ENCODE measurements around the gene PLCXD3.
"Not testable (repeated sequence)": the region's sequence is repeated elsewhere in the genome, so short reads cannot be mapped to it uniquely, and the experiment has no call there.

PLCXD3 gene

DNA sequence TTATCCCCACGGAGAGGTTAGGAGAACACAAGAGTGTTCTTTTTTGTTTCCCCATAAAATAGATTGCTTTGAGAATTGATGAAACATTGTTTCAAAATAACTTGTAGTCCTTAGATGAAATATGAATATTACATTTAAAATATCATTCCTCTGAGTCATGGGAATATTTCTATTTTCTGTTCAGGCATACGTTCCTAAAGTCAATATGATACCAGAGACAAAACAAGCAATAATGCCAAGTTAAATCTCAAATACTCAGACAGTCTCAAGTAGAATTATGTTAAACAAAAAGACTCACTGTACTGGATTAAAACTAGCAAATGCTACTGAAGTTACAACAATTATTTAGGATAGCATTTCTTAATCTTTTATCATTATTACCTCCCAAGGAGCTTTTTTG, 185.3 kb downstream of the PLCXD3 start:
- Histone ChIP-seq H3K4me3 (ENCODE audit: low read depth, low read length) (no peak overlapping the region), H3K4ac (ENCODE audit: low read depth, low read length) (no peak overlapping the region), H3K18ac (ENCODE audit: low read length) (no peak overlapping the region), H2BK120ac (ENCODE audit: insufficient read depth, low read length, poor library complexity) (no peak overlapping the region), H3K14ac (ENCODE audit: low read length) (no peak overlapping the region), H3K79me2 (ENCODE audit: control insufficient read depth, insufficient read depth, low read length, poor library complexity) (no peaks in the 10 kb centered on the region), H4K12ac (ENCODE audit: low read depth, low read length) (no peak overlapping the region), H3K23ac (ENCODE audit: low read length) (no peak overlapping the region), H4K91ac (ENCODE audit: low read depth, low read length) (no peak overlapping the region), H2BK12ac (ENCODE audit: low read length) (no peak overlapping the region), H3K9me3 (ENCODE audit: insufficient read depth, low read depth, low read length) (no peaks in the 10 kb centered on the region), H2AFZ (ENCODE audit: insufficient read depth, low read length, poor library complexity) (no peak overlapping the region), H2AK5ac (ENCODE audit: low read length) (no peak overlapping the region), H2BK5ac (ENCODE audit: low read depth, low read length, poor library complexity) (no peak overlapping the region), H3K27ac (ENCODE audit: low read depth, low read length) (no peak overlapping the region), H3K79me1 (ENCODE audit: low read length) (no peaks in the 10 kb centered on the region), H3K4me2 (ENCODE audit: low read length) (no peak overlapping the region), H3K9ac (ENCODE audit: low read length) (no peak overlapping the region), H3K36me3 (ENCODE audit: control insufficient read depth in 1 of 2, insufficient read depth in 2 of 2, low read length in 2 of 2) (no peaks in the 10 kb centered on the region), H3K4me1 (ENCODE audit: control insufficient read depth in 1 of 2, insufficient read depth in 2 of 2, low read length in 2 of 2) (peaks cover 0 to 4% of the 10 kb centered on the region in 2 experiments), H3K27me3 (ENCODE audit: insufficient read depth, low read length) (no peaks in the 10 kb centered on the region), H4K8ac (ENCODE audit: low read depth, low read length) (no peak overlapping the region)
- DNase-seq: no peak
- WGBS (ENCODE audit: extremely low coverage, insufficient coverage, insufficient read length): no CpG with 5 or more reads among the region's 2 CpGs

DNA sequence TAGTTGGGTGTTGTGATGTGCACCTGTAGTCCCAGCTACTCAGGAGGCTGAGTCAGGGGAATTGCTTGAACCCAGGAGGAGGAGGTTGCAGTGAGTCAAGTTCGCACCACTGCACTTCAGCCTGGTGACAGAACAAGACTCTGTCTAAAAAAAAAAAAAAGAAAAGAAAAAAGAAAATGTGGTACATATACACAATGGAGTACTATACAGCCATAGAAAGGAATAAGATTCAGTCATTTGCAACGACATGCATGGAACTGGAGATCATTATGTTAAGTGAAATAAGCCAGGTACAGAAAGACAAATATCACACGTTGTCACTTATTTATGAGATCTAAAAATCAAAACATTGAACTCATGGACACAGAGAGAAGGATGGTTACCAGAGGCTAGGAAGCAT, 187.6 kb downstream of the PLCXD3 start:
- not testable (repeated sequence) for H3K36me3 ChIP-seq (ENCODE audit: control insufficient read depth in 1 of 2, insufficient read depth in 2 of 2, low read length in 2 of 2); H4K8ac ChIP-seq (ENCODE audit: low read depth, low read length); H2BK120ac ChIP-seq (ENCODE audit: insufficient read depth, low read length, poor library complexity); H3K4me1 ChIP-seq (ENCODE audit: control insufficient read depth in 1 of 2, insufficient read depth in 2 of 2, low read length in 2 of 2); H3K18ac ChIP-seq (ENCODE audit: low read length); H3K14ac ChIP-seq (ENCODE audit: low read length); H3K4me3 ChIP-seq (ENCODE audit: low read depth, low read length); H3K79me1 ChIP-seq (ENCODE audit: low read length); H3K23ac ChIP-seq (ENCODE audit: low read length); H4K91ac ChIP-seq (ENCODE audit: low read depth, low read length); H3K9me3 ChIP-seq (ENCODE audit: insufficient read depth, low read depth, low read length); H3K27ac ChIP-seq (ENCODE audit: low read depth, low read length); H3K79me2 ChIP-seq (ENCODE audit: control insufficient read depth, insufficient read depth, low read length, poor library complexity); H2BK12ac ChIP-seq (ENCODE audit: low read length); H4K12ac ChIP-seq (ENCODE audit: low read depth, low read length); H2AK5ac ChIP-seq (ENCODE audit: low read length); H3K4ac ChIP-seq (ENCODE audit: low read depth, low read length); DNase-seq; H3K9ac ChIP-seq (ENCODE audit: low read length); H3K4me2 ChIP-seq (ENCODE audit: low read length); H2BK5ac ChIP-seq (ENCODE audit: low read depth, low read length, poor library complexity); H3K27me3 ChIP-seq (ENCODE audit: insufficient read depth, low read length); H2AFZ ChIP-seq (ENCODE audit: insufficient read depth, low read length, poor library complexity)
- no CpG with 5 or more reads among the region's 3 CpGs for WGBS (ENCODE audit: extremely low coverage, insufficient coverage, insufficient read length)

DNA sequence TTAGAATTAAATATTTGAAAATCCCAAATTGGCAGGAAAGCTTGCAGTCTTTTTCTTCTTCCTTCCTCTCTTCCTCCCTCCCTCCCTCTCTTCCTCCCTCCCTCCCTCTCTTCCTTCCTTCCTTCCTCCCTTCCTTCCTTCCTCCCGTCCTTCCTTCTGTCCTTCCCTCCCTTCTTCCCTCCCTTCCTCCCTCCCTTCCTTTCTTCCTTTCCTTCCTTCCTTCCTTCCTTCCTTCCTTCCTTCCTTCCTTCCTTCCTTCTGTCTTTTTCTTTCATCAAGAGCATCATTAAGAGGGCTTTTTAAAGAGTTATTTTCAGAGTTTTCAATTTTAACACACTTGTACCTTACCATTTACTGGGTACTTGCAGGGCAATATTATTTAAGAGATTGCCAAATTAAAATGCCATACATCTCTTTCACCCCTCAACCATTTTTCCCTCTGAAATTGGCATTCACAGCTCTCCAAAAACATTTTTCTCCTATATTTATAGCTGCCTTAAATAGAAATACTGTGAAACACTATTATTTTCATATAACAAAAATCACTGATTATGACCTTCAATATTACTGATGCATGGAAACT, 197.8 kb downstream of the PLCXD3 start:
- no CpG with 5 or more reads among the region's 1 CpG for WGBS (ENCODE audit: extremely low coverage, insufficient coverage, insufficient read length)
- H4K91ac ChIP-seq (ENCODE audit: low read depth, low read length): no peak overlapping the region

DNA sequence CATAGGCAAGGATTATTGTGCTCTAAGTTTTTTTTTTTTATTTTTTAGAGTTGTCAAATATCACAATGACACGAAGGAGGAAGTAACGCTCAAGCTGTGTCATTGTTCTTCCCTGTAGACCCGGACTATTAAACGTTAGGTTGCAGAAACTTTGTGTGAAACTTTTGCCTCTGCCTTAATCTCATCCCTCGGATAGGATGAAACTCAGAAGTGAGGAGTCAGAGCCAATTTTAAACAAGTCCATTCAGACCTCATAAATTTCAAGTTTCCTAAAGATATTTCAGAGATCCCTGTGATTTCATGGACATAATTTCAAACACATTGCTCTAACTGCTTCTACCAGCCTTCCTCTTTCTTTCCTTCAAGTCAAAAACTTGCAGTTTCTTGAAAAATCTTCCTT, 198.3 kb downstream of the PLCXD3 start:
- DNase-seq: no peak
- H3K79me2 ChIP-seq (ENCODE audit: control insufficient read depth, insufficient read depth, low read length, poor library complexity): no peaks in the 10 kb centered on the region
- H2BK12ac ChIP-seq (ENCODE audit: low read length): no peak overlapping the region
- no peaks in the 10 kb centered on the region for H3K79me1 ChIP-seq (ENCODE audit: low read length)
- WGBS (ENCODE audit: extremely low coverage, insufficient coverage, insufficient read length): no CpG with 5 or more reads among the region's 5 CpGs
- no peak overlapping the region for H4K8ac ChIP-seq (ENCODE audit: low read depth, low read length)
- no peak overlapping the region for H2BK120ac ChIP-seq (ENCODE audit: insufficient read depth, low read length, poor library complexity)
- H3K14ac ChIP-seq (ENCODE audit: low read length): no peak overlapping the region
- H3K9me3 ChIP-seq (ENCODE audit: insufficient read depth, low read depth, low read length): no peaks in the 10 kb centered on the region
- H3K4me3 ChIP-seq (ENCODE audit: low read depth, low read length): no peak overlapping the region
- no peaks in the 10 kb centered on the region for H3K4me1 ChIP-seq (ENCODE audit: control insufficient read depth in 1 of 2, insufficient read depth in 2 of 2, low read length in 2 of 2)
- H2BK5ac ChIP-seq (ENCODE audit: low read depth, low read length, poor library complexity): no peak overlapping the region
- no peaks in the 10 kb centered on the region for H3K36me3 ChIP-seq (ENCODE audit: control insufficient read depth in 1 of 2, insufficient read depth in 2 of 2, low read length in 2 of 2)
- H2AK5ac ChIP-seq (ENCODE audit: low read length): no peak overlapping the region
- no peak overlapping the region for H3K23ac ChIP-seq (ENCODE audit: low read length)
- H4K12ac ChIP-seq (ENCODE audit: low read depth, low read length): no peak overlapping the region
- no peak overlapping the region for H2AFZ ChIP-seq (ENCODE audit: insufficient read depth, low read length, poor library complexity)
- no peak overlapping the region for H3K27ac ChIP-seq (ENCODE audit: low read depth, low read length)
- no peak overlapping the region for H3K4me2 ChIP-seq (ENCODE audit: low read length)
- no peak overlapping the region for H4K91ac ChIP-seq (ENCODE audit: low read depth, low read length)
- H3K4ac ChIP-seq (ENCODE audit: low read depth, low read length): no peak overlapping the region
- no peak overlapping the region for H3K9ac ChIP-seq (ENCODE audit: low read length)
- no peaks in the 10 kb centered on the region for H3K27me3 ChIP-seq (ENCODE audit: insufficient read depth, low read length)
- H3K18ac ChIP-seq (ENCODE audit: low read length): no peak overlapping the region

More for the DNA sequence above, 197.8 kb downstream of the PLCXD3 start:
- Histone ChIP-seq H3K4ac (ENCODE audit: low read depth, low read length) (no peak overlapping the region), H2BK5ac (ENCODE audit: low read depth, low read length, poor library complexity) (no peak overlapping the region), H3K79me2 (ENCODE audit: control insufficient read depth, insufficient read depth, low read length, poor library complexity) (no peaks in the 10 kb centered on the region), H2AK5ac (ENCODE audit: low read length) (no peak overlapping the region), H2BK120ac (ENCODE audit: insufficient read depth, low read length, poor library complexity) (no peak overlapping the region), H3K9ac (ENCODE audit: low read length) (no peak overlapping the region), H3K27me3 (ENCODE audit: insufficient read depth, low read length) (no peaks in the 10 kb centered on the region), H3K4me2 (ENCODE audit: low read length) (no peak overlapping the region), H3K4me3 (ENCODE audit: low read depth, low read length) (no peak overlapping the region), H3K79me1 (ENCODE audit: low read length) (no peaks in the 10 kb centered on the region), H4K8ac (ENCODE audit: low read depth, low read length) (no peak overlapping the region), H3K9me3 (ENCODE audit: insufficient read depth, low read depth, low read length) (no peaks in the 10 kb centered on the region), H3K23ac (ENCODE audit: low read length) (no peak overlapping the region), H2BK12ac (ENCODE audit: low read length) (no peak overlapping the region), H4K12ac (ENCODE audit: low read depth, low read length) (no peak overlapping the region), H3K18ac (ENCODE audit: low read length) (no peak overlapping the region), H2AFZ (ENCODE audit: insufficient read depth, low read length, poor library complexity) (no peak overlapping the region), H3K4me1 (ENCODE audit: control insufficient read depth in 1 of 2, insufficient read depth in 2 of 2, low read length in 2 of 2) (no peaks in the 10 kb centered on the region), H3K27ac (ENCODE audit: low read depth, low read length) (no peak overlapping the region), H3K14ac (ENCODE audit: low read length) (no peak overlapping the region), H3K36me3 (ENCODE audit: control insufficient read depth in 1 of 2, insufficient read depth in 2 of 2, low read length in 2 of 2) (no peaks in the 10 kb centered on the region)
- DNase-seq: no peak

Measured in trophoblast cell (in vitro differentiated cells and primary cell).